HG02798 (cell line): ENCODE measurements around the gene GRK3.
"Not testable (repeated sequence)": the region's sequence is repeated elsewhere in the genome, so short reads cannot be mapped to it uniquely, and the experiment has no call there.

ENCODE experiments used
- ATAC-seq: cut with Tn5 transposase; IDR thresholded peaks from one replicate; pipeline ENCODE4 v1.9.1; 2021; ENCODE audit warnings: mild to moderate bottlenecking; ENCODE audit not compliant: unreplicated experiment, poor library complexity

The GRK3 gene

DNA sequence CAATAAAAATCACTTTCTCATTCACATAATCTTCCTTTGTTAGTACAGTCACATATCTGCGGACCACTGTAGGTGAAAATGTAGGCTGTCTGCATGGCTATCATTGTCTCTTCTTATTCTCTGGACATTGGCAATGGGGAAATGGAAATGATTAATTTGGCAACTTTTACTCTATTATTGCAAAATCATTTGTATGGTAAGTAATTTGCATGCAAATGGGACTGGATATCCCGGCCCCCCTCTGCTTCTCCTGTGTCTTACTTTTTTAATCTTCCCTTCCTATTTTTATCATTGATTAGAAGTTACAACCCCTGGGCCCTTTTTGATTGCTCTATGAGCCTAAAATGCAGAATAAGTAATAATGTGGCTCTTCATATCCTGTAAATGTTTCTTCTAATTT is 6.0 kb downstream of the GRK3 start:
- no peak for ATAC-seq

- not testable (repeated sequence) for ATAC-seq
Observed at GRCh38 chr22:25571969-25572707, 7.7 kb downstream of the GRK3 start.

DNA sequence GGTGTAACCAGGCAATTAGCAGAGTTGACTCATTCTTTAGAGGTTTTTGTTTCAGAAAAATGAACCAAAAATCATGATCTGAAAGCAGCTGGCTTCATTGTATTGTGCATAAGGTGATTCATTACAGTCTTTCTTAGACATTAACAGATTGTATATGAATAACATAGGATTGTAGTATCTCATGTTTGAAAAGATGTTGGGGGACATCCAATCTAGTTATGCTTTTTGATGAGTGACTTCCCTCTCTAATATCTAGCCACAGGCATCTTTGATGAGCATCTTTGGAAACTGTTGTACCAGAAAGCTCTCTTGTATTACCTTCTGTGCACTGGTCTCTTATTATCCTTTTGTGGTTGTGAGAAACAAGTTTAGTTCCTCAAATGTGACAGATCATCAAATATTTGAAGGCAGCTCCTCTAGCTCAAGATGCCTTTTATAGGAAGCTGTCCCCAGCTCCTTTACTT is 8.3 kb downstream of the GRK3 start:
- ATAC-seq: peak; percentile 49

DNA sequence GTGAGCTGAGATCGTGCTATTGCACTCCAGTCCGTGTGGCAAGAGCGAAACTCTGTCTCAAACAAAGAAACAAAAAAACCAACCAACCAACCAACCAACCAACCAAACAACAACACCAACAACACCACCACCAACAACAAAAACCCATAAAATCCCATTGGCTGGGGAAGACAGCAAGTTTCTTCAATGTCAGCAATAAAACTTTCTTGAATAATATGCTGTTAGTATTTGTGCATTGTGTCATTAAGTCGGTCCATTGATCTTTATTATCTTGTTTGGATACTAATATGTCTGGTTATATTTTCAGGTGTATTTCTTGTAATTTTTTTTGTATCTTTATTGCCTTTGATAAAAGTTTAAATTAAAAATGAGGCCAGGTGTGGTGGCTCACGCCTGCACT is 9.4 kb downstream of the GRK3 start:
- no peak for ATAC-seq

- no peak for ATAC-seq
Observed at GRCh38 chr22:25574736-25575135, 10.3 kb downstream of the GRK3 start.

DNA sequence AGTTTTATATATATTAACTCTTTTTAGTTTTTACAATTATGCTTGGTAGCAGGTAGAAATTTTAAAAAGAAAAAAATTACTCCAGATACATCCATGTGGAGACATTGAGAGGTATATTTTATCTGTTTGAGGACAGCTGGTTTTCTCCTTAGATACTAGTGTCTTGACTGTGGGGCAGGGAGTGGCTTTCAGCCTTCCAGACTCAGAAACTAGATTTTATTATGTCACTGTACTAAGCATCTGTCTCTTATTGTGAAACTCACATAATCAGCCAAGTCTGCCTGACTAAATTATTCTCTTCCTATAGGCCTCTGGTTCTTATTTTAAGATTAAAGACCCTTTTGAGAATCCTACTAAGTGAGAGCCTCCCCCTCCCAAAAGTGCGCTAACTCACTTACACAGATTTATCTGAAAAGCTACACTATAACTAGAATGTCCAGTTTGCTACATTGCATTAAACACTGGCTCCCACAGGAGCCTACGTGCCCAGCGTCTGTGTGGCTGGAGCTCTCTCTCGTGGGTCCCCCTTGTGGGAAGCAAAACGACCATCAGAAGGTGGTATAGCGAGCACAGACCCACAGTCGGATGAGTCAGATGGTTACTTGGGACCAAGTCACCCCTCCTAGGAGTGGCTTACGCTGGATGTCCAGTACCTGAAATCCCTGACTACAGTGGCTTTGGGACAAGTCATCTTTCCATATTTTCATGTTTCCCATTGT is 11.4 kb downstream of the GRK3 start:
- ATAC-seq: not testable (repeated sequence)

GRCh38 chr22:25581452-25581851 is 17.0 kb downstream of the GRK3 start:
- ATAC-seq: not testable (repeated sequence)

GRCh38 chr22:25582946-25583345 is 18.5 kb downstream of the GRK3 start:
- ATAC-seq: no peak

DNA sequence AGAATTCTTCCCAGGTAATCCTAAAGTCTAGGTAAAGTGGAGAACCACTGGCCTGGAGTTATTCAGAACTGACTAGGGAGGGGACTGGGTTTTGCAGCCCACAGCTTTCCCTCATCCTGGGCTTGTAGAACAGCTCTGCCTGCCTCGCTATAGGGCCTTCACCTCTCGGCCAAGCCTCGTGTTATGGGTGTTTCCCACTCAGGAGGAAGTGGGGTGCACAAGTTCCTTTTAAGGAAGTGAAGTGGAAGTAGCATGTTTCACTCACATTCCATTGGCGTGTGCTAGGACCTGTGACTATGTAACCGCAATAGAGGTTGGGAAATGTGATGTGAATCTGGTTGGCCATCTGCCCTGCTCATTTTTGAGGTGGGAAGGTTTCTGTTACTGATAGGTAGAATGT is 20.5 kb downstream of the GRK3 start:
- ATAC-seq: not testable (repeated sequence)

- not testable (repeated sequence) for ATAC-seq
Observed at GRCh38 chr22:25589664-25590063, 25.2 kb downstream of the GRK3 start.

DNA sequence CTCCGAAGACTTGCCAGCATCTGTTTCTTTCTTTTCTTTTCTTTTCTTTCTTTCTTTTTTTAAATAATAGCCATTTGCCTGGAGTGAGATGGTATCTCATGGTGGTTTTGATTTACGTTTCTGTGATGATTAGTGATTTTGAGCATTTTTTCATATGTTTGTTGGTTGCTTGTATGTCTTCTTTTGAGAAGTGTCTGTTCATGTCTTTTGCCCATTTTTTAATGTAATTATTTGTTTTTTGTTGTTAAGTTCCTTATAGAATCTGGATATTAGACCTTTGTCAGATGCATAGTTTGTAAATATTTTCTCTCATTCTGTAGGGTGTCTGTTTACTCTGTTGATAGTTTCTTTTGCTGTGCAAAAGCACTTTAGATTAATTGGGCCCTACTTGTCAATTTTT is 28.8 kb downstream of the GRK3 start:
- not testable (repeated sequence) for ATAC-seq

- ATAC-seq: no peak
Observed at GRCh38 chr22:25598609-25599008, 34.1 kb downstream of the GRK3 start.

GRCh38 chr22:25602445-25602844 is 38.0 kb downstream of the GRK3 start:
- no peak for ATAC-seq

DNA sequence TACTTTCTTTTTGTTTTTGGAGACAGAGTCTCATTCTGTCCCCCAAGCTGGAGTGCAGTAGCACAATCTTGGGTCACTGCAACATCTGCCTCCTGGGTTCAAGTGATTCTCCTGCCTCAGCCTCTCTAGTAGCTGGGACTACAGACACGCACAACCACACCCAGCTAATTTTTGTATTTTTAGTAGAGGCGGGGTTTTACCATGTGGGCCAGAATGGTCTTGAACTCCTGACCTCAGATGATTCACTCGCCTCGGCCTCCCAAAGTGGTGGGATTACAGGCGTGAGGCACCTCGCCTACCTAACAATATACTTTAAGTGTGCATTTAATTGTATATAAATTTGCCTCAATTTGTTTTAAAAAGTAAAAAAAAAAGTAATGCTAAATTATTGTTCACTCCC is 38.4 kb downstream of the GRK3 start:
- no peak for ATAC-seq

- not testable (repeated sequence) for ATAC-seq
Observed at GRCh38 chr22:25605146-25605545, 40.7 kb downstream of the GRK3 start.

DNA sequence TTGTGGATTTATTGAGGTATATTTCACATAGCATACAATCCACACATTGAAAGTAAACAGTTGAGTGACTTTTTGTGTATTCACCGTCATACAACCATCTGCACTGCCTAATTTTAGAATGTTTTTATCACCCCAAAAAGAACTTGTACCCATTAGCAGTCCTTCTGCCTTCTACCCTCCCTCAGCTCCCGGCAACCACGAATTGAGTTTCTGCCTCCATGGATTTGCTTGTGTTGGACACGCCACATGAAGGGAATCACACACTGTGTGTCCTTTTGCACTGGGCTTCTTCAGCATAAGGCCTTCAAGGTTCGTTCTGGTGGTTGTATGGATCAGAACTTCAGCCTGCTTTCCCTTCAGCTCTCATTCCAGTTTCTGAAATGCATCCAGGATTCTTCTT is 41.1 kb downstream of the GRK3 start:
- not testable (repeated sequence) for ATAC-seq

- not testable (repeated sequence) for ATAC-seq
Observed at GRCh38 chr22:25611284-25611683, 46.8 kb downstream of the GRK3 start.

- not testable (repeated sequence) for ATAC-seq
Observed at GRCh38 chr22:25613131-25613530, 48.7 kb downstream of the GRK3 start.

DNA sequence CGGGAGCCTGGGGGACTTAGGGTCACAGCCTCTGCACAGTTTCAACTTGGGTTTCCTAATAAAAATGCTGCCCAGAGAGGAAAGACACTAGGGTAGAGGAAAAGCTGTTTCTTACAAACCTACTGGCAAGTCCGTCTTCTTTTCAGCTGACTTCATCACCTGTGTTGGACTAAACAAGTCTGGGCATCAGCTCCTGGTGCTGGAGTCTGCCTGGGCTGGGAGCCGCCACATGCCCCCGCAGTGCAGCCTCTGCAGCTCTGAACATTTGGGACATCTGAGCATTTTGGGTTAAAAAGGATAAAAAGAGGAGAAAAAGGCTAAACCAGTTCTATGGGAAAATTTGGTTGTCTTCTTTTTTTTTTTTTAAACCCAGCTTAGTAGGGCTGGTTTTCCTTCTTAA is 49.1 kb downstream of the GRK3 start:
- ATAC-seq: not testable (repeated sequence)

DNA sequence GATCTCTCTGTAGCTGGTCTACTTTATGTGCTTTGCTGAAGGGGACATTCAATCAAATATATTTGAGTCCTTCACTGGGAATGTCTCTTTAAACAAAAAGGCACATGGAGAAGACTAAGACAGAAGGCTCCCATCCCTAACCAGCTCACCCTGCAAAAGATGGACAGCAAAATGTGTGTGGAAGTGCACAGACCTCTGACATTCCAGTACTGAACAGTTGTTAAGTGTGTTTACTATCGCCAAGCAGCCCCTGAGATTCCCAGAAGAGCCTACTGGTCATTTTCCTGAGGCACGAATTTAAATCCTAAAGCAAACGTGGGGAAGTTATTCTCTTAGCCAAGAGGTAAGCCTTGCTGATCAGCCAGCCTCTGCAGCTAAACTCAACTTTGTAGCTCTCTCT is 50.3 kb downstream of the GRK3 start:
- ATAC-seq: not testable (repeated sequence)

DNA sequence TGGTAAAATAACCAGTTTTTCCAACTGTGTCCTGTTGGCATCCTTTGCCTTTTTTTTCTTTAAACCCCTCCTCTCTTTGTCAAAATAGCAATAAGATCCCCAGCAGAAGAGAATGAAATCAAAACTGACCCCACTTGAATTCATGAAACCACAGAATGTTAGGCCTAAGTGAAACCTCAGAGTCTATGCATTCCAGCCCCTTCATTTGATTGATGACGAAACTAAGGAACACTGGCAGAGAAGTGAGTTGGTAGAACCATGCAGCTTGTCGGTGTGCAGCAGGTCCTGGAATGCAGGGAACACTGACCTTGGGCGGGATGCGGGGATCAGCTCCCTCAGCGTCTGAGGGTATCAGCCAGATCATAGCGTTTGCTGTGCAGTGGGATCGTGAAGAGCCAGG is 57.5 kb downstream of the GRK3 start:
- no peak for ATAC-seq

GRCh38 chr22:25623310-25623734 is 58.8 kb downstream of the GRK3 start:
- peak; percentile 75 for ATAC-seq
